ENCODE data around the gene MECP2. TPM values are rescaled to one million over a fixed set of nuclear protein-coding genes. Genes with fewer than 3 reads are reported as not detected.

The MECP2 gene
- polyA plus RNA-seq, 2 of the 4 experiments (the other 2 are of a cell fraction), result 17.7 to 19.2 TPM

GRCh38 chrX:154098551-154098950 is 1.0 kb upstream of the MECP2 start:
- FAIRE-seq (no peak), DNase-seq (ENCODE audit: low read depth in 1 of 2, low spot score in 1 of 2) (no peak), ATAC-seq (no peak)
- TF ChIP-seq ATOH8 (CRISPR knock-in tag; IDR thresholded peaks at IDR 0.05; ENCODE audit: low read depth) (no peak), ZC3H11A (IDR thresholded peaks at IDR 0.05) (no peak), ZFP36 (IDR thresholded peaks at IDR 0.05; ENCODE audit: borderline replicate concordance, partially characterized antibody) (no peak), USF2 (IDR thresholded peaks at IDR 0.05) (no peak), ZSCAN20 (CRISPR knock-in tag; IDR thresholded peaks at IDR 0.05) (no peak)
- H3K9me3 ChIP-seq, result no peaks in the 10 kb centered on the region
- WGBS (ENCODE audit: missing lambda C conversion rate), result 69% methylated on average over 2 of the region's 2 CpGs
- peaks cover 24% of the 10 kb centered on the region for H3K4me1 ChIP-seq
- H3K27ac ChIP-seq, result no peak overlapping the region; a peak in 3 of 6 replicates
- no peak overlapping the region for H3K4me3 ChIP-seq
- ChIA-PET POLR2A (no interaction called here), CTCF (interaction anchor here (0.9 to 1.1 kb wide), 2 partner anchors 13 to 46 kb away, joined by 3 to 4 read pairs; no protein-coding TSS in a partner anchor)
- H3K4me2 ChIP-seq, result peak overlapping the region; percentile 77

GRCh38 chrX:154097003-154097588 is 421 bp downstream of the MECP2 start:
- peak overlapping the region; percentile 98 to 99 for H3K27ac ChIP-seq
- DNase-seq (ENCODE audit: low read depth in 1 of 2, low spot score in 1 of 2), result peak; percentile 69 to 77
- peak overlapping the region; percentile 83 for H3K4me2 ChIP-seq
- no CpG with 5 or more reads among the region's 80 CpGs for WGBS (ENCODE audit: missing lambda C conversion rate)
- H3K4me1 ChIP-seq, result peaks cover 36% of the 10 kb centered on the region
- 0 out of 5 replicates have a peak, but pooled peaks of 1 of the 2 experiments have one; percentile 53 for TF ChIP-seq JUN (IDR thresholded peaks at IDR 0.05)
- no peak for TF ChIP-seq RCOR1 (IDR thresholded peaks at IDR 0.05; ENCODE audit: low read depth, low read length)
- CTCF ChIA-PET, result interaction anchor here (0.9 kb wide), 1 partner anchor 27 kb away, joined by 3 read pairs; no protein-coding TSS in a partner anchor
- no peaks in the 10 kb centered on the region for H3K9me3 ChIP-seq
- no peak for FAIRE-seq
- peak overlapping the region; percentile 99 for H3K4me3 ChIP-seq
- POLR2A ChIA-PET, result no interaction called here
- peak; percentile 69 for ATAC-seq

- Histone ChIP-seq H3K4me2 (peak overlapping the region; percentile 83), H3K4me1 (peaks cover 37% of the 10 kb centered on the region), H3K4me3 (peak overlapping the region; percentile 99), H3K27ac (peak overlapping the region; percentile 98 to 99), H3K9me3 (no peaks in the 10 kb centered on the region)
- ATAC-seq (peak; percentile 4 to 38; a peak in 3 of 6 replicates), FAIRE-seq (no peak), DNase-seq (ENCODE audit: low read depth in 1 of 2, low spot score in 1 of 2) (peak in 1 of 2 experiments; percentile 7)
- ChIA-PET POLR2A (no interaction called here), CTCF (interaction anchor here (0.5 to 0.9 kb wide), 2 partner anchors 9 to 26 kb away, joined by 3 to 5 read pairs; no protein-coding TSS in a partner anchor)
- 44% methylated on average over 19 of the region's 31 CpGs for WGBS (ENCODE audit: missing lambda C conversion rate)
- TF ChIP-seq MYC (IDR thresholded peaks at IDR 0.05; ENCODE audit: borderline replicate concordance, low read length) (no peak), HOXB13 (CRISPR knock-in tag; IDR thresholded peaks at IDR 0.05; ENCODE audit: low read depth) (no peak), NFE2L2 (conservative IDR thresholded peaks at IDR 0.05; ENCODE audit: low read length) (no peak), BCL3 (IDR thresholded peaks at IDR 0.05) (no peak), POLR2AphosphoS2 (conservative IDR thresholded peaks at IDR 0.05; ENCODE audit: low read length) (no peak), SMC3 (IDR thresholded peaks at IDR 0.05) (no peak), MAZ (IDR thresholded peaks at IDR 0.05; ENCODE audit: borderline replicate concordance, low read depth, low read length) (no peak), MAX (IDR thresholded peaks at IDR 0.05) (no peak), GATA3 (IDR thresholded peaks at IDR 0.05; ENCODE audit: borderline replicate concordance) (no peak), BHLHE40 (IDR thresholded peaks at IDR 0.05; ENCODE audit: low read depth, low read length) (no peak), ZC3H11A (IDR thresholded peaks at IDR 0.05) (no peak), FOSB (CRISPR knock-in tag; IDR thresholded peaks at IDR 0.05) (no peak), RARB (CRISPR knock-in tag; IDR thresholded peaks at IDR 0.05) (no peak), CBX8 (IDR thresholded peaks at IDR 0.05) (no peak), EHMT2 (IDR thresholded peaks at IDR 0.05; ENCODE audit: low read depth) (no peak), NR3C1 (IDR thresholded peaks at IDR 0.05) (no peak), REST (IDR thresholded peaks at IDR 0.05) (no peak)
These were observed 1.1 kb downstream of the MECP2 start for GRCh38 chrX:154096140-154097002.
